Hematopoietic multipotent progenitor cell treated with erythropoietin and hydrocortisone succinate and interleukin-3 and kit ligand, for 17 days (in vitro differentiated cells): ENCODE results near the gene HDAC11.

Source experiments
- DNase-seq: peaks from one replicate; pipeline ENCODE4 v3.0.0-alpha.2; 2015; ENCODE audit warnings: low spot score

Gene HDAC11

DNA sequence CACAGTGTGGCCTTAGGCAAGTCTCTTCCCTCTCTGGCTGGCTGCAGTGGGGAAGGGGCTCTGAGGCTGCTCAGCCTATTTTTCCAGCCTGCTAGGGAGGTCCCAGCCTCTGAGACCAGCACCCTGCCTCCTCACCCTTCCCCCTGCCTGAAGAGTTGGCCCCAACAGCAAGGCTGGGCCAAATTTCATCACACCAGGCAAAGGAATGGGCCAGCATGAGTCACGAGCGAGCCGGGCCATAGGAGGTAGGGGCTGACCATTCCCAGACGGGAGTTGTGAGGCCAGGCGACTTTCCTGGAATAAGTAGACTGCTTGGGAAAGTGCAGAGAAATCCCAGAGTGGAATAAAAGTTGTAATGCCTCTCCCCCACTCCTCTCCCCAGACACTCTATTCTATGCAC is 63.1 kb downstream of the HDAC11 start:
- DNase-seq: no peak

GRCh38 chr3:13544293-13544831 is 64.3 kb downstream of the HDAC11 start:
- no peak for DNase-seq

DNA sequence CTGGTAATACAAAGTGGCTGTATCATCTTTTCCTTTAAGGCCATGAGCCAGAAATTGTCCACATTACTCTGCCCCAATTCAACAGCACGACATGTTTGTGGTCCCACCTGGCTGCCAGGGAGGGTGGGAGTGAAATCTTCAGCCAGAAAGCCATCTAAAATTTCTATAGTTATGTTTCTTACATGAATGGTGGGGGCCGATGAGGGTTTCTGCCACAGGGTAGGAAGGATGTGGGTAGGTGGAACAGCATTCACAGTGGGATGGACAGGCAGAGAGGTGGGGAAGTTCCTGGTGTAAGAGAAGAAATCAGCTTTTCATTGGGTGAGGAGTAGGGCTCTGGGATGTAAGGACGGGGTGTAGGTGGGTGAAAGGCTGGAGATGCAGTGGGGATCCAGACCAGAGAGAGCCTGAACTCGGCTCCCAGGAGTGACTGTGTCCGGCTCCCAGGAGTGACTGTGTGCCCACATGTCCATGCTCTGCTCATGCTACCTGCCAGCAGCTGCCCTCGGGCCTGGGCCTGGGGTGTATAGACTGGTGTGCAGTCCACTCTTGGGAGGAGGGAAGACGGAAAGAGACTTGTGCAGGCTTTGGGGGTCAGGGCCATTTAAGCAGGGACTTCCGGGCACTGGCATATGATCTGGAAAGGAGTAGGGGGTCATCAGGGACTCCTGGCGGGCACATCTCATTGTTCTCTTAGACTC is 65.0 kb downstream of the HDAC11 start:
- no peak for DNase-seq

DNA sequence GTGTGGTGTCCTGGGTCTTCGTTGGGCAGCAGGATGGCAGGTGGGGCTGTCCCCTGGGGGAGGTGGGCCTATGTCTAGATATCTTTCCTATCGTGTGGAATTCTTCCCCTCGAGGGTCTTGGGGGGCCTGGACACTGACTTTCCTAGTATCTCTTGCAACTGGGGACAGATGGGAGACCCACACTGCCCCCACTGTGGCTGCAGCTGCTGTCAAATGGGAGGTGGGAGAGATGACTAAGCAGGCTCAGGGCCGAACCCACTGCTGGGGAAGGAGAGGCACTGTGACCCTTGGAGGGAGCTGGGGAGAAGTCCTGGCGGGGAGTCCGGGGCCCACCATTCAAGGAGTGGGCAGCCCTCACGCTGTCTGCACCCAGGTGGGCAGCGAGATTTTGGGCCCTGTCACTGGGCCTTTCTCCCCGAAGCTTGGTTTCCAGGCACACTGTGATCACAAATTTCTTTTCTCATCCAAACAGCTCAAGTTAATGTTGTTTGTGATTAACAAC is 65.9 kb downstream of the HDAC11 start:
- DNase-seq: no peak

- DNase-seq: peak; percentile 6
These were observed 66.6 kb downstream of the HDAC11 start for GRCh38 chr3:13546667-13547171.

GRCh38 chr3:13547591-13548371 is 67.7 kb downstream of the HDAC11 start:
- no peak for DNase-seq

DNA sequence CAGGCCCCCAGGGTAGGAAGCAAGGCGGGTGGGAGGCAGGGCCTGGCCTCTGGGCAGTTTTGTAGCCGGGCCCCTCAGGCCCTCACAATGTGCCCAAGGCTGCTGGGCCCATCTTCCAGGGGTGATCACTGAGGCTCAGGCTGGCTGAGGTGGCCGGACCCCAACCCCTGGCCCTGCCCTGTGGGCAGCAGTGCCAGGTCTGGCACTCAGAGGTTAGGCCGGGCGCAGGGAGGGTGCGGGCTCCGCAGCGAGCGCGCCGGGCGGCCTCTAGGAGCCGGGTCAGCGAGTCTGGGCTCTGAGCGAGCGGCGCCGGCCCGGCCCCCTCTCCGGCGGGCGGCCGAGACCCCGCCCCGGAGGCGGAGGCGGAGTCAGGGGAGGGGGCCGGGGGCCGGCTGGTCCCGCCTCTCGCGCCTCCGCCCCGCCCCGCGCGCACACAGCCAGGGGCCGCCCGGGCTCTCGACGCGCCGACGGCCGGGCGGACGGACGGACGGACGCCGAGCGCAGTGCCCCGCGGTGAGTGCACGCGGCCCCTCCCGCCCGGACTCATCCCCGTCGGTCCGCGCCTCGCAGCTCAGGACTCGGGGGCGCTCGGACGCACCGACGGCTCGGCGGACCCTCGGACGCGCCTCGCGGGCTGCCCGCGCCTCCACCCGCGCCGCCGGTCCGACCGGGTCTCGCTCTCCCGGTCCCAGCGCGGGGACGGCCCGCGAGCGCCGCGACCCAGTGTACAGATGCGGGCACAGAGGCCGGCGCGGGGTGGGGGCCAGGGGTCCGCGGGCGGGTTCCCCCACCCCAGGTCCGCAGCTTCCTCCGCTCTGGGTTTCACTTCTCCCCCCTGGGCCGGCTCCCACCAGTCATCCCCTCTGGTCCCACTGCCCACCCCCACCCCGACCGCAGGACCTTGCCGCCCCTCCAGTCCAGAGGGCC is 68.9 kb downstream of the HDAC11 start, which contains the start of gene FBLN2:
Gene FBLN2, plus strand, starts transcription at position 430 of the 927 bp plus-strand sequence. CDS start 21,231 bp downstream, outside the sequence.
- DNase-seq: no peak

- no peak for DNase-seq
These were observed 69.7 kb downstream of the HDAC11 start for GRCh38 chr3:13549623-13550422.

DNA sequence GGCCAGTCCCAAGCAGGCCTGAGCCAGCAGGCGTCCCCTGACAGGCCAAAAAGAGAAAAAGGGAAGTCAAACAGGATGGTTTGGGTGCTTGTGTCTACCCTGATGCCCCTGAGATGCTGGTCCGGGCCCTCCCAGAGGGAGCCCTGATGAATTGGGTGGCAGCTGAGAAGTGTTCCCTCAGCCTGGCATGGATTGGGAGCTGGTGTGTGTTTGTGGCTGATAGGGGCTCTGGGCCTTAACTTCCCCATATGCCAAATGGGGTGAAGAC is 70.3 kb downstream of the HDAC11 start:
- no peak for DNase-seq

DNA sequence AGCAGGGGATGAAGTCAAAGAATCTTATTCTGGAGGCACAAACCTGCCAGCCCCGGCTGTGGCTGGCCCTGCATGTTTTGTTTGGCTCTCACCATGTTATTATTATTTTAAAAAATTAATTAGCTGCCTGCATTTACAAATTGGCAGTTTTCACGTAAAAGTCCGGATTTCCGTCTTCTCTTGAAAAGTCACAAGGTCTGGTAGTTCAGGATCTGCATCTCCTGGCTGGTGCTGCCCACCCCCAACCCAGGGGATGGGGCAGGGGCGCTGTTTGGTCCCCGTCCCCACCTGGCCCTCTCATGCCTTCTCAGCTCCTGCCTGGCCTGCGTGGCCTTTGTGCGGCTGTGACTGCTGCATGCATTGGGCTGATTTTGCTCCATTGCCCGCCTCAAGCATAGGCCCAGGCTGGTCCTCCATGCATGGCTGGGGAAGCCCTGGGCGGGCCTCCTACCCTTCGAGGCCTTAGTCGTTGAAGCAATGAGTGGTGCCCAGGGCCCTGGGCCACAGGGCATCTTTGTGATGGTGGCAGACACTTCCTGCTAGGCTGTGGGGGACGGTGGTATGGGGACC is 70.8 kb downstream of the HDAC11 start:
- DNase-seq: no peak

DNA sequence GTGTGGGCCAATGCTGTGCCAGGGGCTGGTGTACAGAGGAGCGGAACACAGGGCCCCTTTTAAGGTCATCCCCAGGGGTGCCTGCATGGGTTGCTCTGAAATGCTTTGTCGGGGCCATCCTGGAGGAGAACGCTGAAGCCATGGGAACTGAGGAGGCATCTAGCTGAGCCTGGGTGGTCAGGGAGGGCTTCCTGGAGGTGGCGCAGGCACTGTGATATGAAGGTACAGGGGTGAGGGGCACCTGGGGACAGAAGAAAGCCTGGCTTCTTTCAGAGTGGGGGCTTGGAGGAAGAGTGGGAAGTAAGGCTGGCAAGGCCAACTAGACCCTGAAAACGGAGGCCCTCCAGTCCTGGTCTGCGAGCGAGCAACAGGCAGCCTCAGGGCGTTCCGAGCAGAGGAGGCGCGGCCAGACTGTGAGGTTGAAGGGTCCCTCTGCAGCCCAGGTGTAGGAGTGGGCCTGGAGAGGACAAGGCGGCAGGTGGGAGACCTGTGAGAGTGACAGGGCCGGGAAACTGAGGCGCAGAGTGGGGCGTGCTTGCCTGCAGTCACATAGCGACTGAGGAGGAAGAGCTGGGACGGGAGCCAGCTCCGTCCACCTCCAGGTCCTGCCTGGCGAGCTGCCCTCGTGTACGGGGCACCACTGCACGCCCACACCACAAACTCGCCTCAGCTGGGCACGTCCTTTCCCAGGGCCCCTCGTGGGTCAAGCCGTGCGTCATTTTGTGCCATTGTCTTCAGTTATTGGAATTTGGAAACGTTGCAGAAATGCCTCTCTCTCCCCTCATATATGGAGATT is 72.9 kb downstream of the HDAC11 start:
- no peak for DNase-seq

GRCh38 chr3:13553686-13554085 is 73.6 kb downstream of the HDAC11 start:
- no peak for DNase-seq

GRCh38 chr3:13555753-13556152 is 75.6 kb downstream of the HDAC11 start:
- DNase-seq: no peak
